ENCODE measurements around the gene CCBE1. TPM values are rescaled to one million over a fixed set of nuclear protein-coding genes. Genes with fewer than 3 reads are reported as not detected.
A peak's percentile ranks its signal among the peaks of the same experiment; 100 is the strongest.

CCBE1 gene
- total RNA-seq, 1 experiment from 2014 or later, result 1.3 TPM

DNA sequence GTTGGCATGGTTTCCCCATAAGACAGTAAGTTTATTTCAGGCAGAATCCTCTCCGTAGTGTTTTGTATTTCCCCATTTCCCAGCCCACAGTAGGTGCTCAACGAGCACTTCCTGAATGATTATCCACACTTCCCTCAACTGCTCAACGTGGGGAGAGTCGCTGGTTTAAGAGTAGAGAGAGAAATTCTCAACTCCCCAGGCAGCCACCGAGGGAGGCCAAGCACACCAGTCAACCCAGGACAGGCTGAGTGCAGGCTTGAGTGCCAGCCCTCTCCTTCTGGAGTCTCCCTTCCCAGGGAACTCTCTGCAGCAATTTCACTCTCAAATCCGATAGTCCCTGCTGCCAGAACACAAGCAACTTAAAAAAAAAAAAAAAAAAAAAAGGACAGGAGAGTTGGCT, 246.2 kb downstream of the CCBE1 start:
- Histone ChIP-seq H3K36me3 (replicated peaks; ENCODE audit: control insufficient read depth, insufficient read depth, low read length) (no peaks in the 10 kb centered on the region), H3K27me3 (ENCODE audit: control insufficient read depth, insufficient read depth, low read length) (no peaks in the 10 kb centered on the region), H3K4me3 (ENCODE audit: insufficient read depth, low read depth, low read length) (no peak overlapping the region)
- no peak for DNase-seq

DNA sequence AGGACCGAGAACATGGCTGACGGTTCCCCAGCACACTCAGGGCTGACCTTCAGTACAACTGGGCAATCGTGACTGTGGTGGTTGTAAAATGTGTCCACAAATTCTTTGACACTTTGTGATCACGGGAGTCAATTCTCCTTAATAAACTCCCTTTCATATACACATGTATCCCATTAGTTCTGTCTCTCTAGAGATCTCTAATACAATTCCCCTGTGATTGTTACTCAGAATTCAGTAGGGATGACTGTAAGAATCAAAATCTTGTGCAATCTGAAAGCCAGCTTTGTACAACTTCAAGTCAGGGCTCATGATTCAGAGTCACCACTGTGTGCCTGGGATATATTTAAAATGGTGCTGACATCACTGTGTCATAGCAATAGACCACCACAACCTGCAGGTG, 248.7 kb downstream of the CCBE1 start:
- Histone ChIP-seq H3K36me3 (replicated peaks; ENCODE audit: control insufficient read depth, insufficient read depth, low read length) (no peaks in the 10 kb centered on the region), H3K27me3 (ENCODE audit: control insufficient read depth, insufficient read depth, low read length) (no peaks in the 10 kb centered on the region), H3K4me3 (ENCODE audit: insufficient read depth, low read depth, low read length) (no peak overlapping the region)
- DNase-seq, result no peak

DNA sequence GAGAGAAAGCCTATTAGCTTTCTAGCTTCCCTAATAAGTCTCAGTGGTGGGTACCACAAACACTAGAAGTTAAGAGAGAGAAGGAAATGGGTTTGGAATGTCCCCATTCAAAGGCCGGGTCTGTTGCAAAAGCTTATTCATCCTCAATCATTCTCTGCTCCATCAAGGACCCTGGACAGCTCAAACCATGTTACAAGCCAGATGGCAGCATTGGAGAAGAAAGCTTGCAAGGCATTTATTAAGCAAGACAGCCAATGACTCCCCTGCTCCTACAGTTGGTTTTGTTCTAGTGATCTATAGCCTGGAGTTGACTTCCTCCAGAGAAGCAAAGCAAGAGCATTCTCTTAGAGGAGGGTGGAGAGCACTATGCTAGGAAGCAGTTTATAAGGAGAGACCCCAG, 251.2 kb downstream of the CCBE1 start:
- no peak overlapping the region for H3K4me3 ChIP-seq (ENCODE audit: insufficient read depth, low read depth, low read length)
- no peaks in the 10 kb centered on the region for H3K36me3 ChIP-seq (replicated peaks; ENCODE audit: control insufficient read depth, insufficient read depth, low read length)
- no peaks in the 10 kb centered on the region for H3K27me3 ChIP-seq (ENCODE audit: control insufficient read depth, insufficient read depth, low read length)
- DNase-seq, result peak; percentile 52

GRCh38 chr18:59437851-59438569, 259.2 kb downstream of the CCBE1 start:
- Histone ChIP-seq H3K36me3 (replicated peaks; ENCODE audit: control insufficient read depth, insufficient read depth, low read length) (no peaks in the 10 kb centered on the region), H3K4me3 (ENCODE audit: insufficient read depth, low read depth, low read length) (no peak overlapping the region), H3K27me3 (ENCODE audit: control insufficient read depth, insufficient read depth, low read length) (no peaks in the 10 kb centered on the region)
- DNase-seq, result peak; percentile 68

DNA sequence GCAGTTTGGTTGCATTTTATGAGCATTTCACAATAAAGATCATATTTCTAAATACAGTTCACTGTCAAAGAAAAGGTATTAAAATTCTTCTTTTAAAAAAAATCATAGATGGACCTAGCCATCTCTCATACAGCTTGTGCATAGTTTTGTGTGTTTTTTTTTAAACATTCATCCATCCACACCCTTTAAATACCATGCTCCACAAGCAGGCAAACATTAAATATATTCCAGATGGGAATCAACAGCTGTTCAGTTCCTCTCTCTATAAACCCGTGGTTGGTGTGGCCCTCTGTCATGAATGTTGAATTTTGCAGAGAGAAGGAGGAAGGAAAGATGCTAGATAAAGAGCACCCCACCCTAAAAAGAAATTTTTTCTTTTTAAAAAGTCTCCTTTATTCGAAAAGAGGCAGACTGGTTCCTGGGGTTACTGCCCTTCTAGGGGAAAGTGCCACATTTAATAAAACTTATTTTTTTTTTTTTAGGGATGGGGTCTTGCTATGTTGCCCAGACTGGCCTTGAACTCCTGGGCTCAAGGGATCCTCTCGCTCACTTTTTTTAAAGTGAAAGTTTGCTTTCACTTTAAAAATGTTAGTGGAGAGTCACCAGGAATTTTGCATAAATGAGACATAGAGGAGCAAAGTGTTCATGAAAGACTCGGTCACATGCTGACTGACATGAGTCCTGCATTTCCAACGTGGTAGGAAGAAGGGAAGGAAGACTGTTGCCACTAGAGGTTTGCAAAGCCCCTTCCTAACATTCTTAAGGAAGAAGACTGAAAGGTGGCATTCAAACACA, 264.2 kb downstream of the CCBE1 start:
- H3K4me3 ChIP-seq (ENCODE audit: insufficient read depth, low read depth, low read length), result no peak overlapping the region
- no peak for DNase-seq
- H3K36me3 ChIP-seq (replicated peaks; ENCODE audit: control insufficient read depth, insufficient read depth, low read length), result no peaks in the 10 kb centered on the region
- H3K27me3 ChIP-seq (ENCODE audit: control insufficient read depth, insufficient read depth, low read length), result no peaks in the 10 kb centered on the region; the same call in 1 of the 2 replicates

- no peaks in the 10 kb centered on the region for H3K36me3 ChIP-seq (replicated peaks; ENCODE audit: control insufficient read depth, insufficient read depth, low read length)
Observed at GRCh38 chr18:59431131-59431530, 266.1 kb downstream of the CCBE1 start.

DNA sequence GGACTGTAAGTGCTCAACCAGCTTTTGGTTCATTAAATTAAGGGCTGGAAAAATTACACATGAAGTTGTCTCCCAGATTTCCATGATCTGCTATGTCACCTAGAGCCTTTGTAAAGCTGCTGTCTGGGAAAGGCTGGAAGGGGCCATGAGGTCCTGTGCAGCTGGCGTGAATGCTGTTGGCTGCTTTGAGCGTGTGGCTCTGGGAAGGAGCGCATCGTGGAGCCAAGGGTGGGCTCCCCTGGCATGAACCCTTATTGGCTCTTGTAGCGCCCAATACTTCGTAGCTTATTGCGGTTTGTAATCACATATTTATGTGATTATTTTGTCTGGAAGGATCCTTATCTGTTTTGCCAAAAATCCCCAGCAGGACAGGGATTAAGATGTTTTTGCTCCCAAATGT, 267.6 kb downstream of the CCBE1 start:
- Histone ChIP-seq H3K36me3 (replicated peaks; ENCODE audit: control insufficient read depth, insufficient read depth, low read length) (no peaks in the 10 kb centered on the region), H3K4me3 (ENCODE audit: insufficient read depth, low read depth, low read length) (no peak overlapping the region), H3K27me3 (ENCODE audit: control insufficient read depth, insufficient read depth, low read length) (no peaks in the 10 kb centered on the region; the same call in 1 of the 2 replicates)
- no peak for DNase-seq

More at GRCh38 chr18:59431131-59431530, 266.1 kb downstream of the CCBE1 start:
- Histone ChIP-seq H3K4me3 (ENCODE audit: insufficient read depth, low read depth, low read length) (no peak overlapping the region), H3K27me3 (ENCODE audit: control insufficient read depth, insufficient read depth, low read length) (no peaks in the 10 kb centered on the region; the same call in 1 of the 2 replicates)
- no peak for DNase-seq

GRCh38 chr18:59428018-59428417, 269.2 kb downstream of the CCBE1 start:
- Histone ChIP-seq H3K27me3 (ENCODE audit: control insufficient read depth, insufficient read depth, low read length) (no peaks in the 10 kb centered on the region; the same call in 1 of the 2 replicates), H3K36me3 (replicated peaks; ENCODE audit: control insufficient read depth, insufficient read depth, low read length) (no peaks in the 10 kb centered on the region), H3K4me3 (ENCODE audit: insufficient read depth, low read depth, low read length) (no peak overlapping the region)
- DNase-seq, result no peak

- no peak for DNase-seq
- no peak overlapping the region for H3K4me3 ChIP-seq (ENCODE audit: insufficient read depth, low read depth, low read length)
- no peaks in the 10 kb centered on the region; the same call in 1 of the 2 replicates for H3K27me3 ChIP-seq (ENCODE audit: control insufficient read depth, insufficient read depth, low read length)
- H3K36me3 ChIP-seq (replicated peaks; ENCODE audit: control insufficient read depth, insufficient read depth, low read length), result no peaks in the 10 kb centered on the region
Observed at GRCh38 chr18:59426855-59427254, 270.4 kb downstream of the CCBE1 start.

GRCh38 chr18:59423259-59423658, 274.0 kb downstream of the CCBE1 start:
- DNase-seq, result no peak
- H3K27me3 ChIP-seq (ENCODE audit: control insufficient read depth, insufficient read depth, low read length), result no peaks in the 10 kb centered on the region
- H3K36me3 ChIP-seq (replicated peaks; ENCODE audit: control insufficient read depth, insufficient read depth, low read length), result no peaks in the 10 kb centered on the region
- no peak overlapping the region for H3K4me3 ChIP-seq (ENCODE audit: insufficient read depth, low read depth, low read length)

DNA sequence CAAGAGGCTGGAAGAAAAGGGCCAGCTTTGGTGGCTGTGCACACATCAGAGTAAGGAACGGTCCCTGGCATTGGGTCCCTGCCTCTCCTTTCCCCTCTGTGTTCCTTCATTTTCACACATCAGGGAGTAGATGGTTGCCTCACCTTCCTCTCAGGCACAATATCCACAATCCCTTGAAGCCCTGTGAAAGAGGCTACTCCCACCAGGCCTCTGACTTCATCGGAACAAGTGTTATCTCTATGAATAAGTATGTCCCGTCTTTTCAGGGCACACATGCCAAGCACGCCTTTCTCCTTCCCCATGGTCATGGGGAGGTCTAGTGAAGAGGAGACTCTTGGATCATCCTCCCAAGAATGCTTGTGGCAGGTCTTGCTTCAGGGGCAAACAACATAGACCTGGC, 277.0 kb downstream of the CCBE1 start:
- no peak for DNase-seq
- H3K27me3 ChIP-seq (ENCODE audit: control insufficient read depth, insufficient read depth, low read length), result no peaks in the 10 kb centered on the region

GRCh38 chr18:59419386-59419785, 277.8 kb downstream of the CCBE1 start:
- no peak for DNase-seq
- Histone ChIP-seq H3K4me3 (ENCODE audit: insufficient read depth, low read depth, low read length) (no peak overlapping the region), H3K36me3 (replicated peaks; ENCODE audit: control insufficient read depth, insufficient read depth, low read length) (no peaks in the 10 kb centered on the region), H3K27me3 (ENCODE audit: control insufficient read depth, insufficient read depth, low read length) (no peaks in the 10 kb centered on the region)

More for the DNA sequence above, 277.0 kb downstream of the CCBE1 start:
- Histone ChIP-seq H3K36me3 (replicated peaks; ENCODE audit: control insufficient read depth, insufficient read depth, low read length) (no peaks in the 10 kb centered on the region), H3K4me3 (ENCODE audit: insufficient read depth, low read depth, low read length) (no peak overlapping the region)

DNA sequence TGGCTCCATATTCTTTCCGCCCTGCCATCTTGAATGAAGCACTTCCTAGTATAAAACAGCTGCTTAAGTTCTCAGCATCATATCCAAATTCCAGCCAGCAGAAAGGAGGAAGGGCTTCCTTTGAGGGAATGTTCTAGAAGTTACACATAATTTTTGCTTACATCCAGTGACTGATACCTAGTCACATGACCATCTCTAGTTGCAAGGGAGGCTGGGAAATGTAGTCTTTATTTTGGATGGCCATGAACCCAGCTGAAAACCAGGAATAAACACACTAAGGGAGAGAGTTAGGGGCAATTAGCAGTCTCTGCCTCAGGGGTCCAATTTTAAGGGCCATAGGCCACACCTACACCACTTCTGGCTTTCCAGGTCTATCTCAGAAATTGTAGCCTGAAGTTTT, 280.4 kb downstream of the CCBE1 start:
- no peak overlapping the region for H3K4me3 ChIP-seq (ENCODE audit: insufficient read depth, low read depth, low read length)

GRCh38 chr18:59414111-59414653, 283.0 kb downstream of the CCBE1 start:
- Histone ChIP-seq H3K4me3 (ENCODE audit: insufficient read depth, low read depth, low read length) (no peak overlapping the region), H3K36me3 (replicated peaks; ENCODE audit: control insufficient read depth, insufficient read depth, low read length) (no peaks in the 10 kb centered on the region), H3K27me3 (ENCODE audit: control insufficient read depth, insufficient read depth, low read length) (no peaks in the 10 kb centered on the region)
- no peak for DNase-seq

More for the DNA sequence above, 280.4 kb downstream of the CCBE1 start:
- Histone ChIP-seq H3K27me3 (ENCODE audit: control insufficient read depth, insufficient read depth, low read length) (no peaks in the 10 kb centered on the region), H3K36me3 (replicated peaks; ENCODE audit: control insufficient read depth, insufficient read depth, low read length) (no peaks in the 10 kb centered on the region)
- no peak for DNase-seq
